HG03354 (cell line): Measurements from ENCODE around the gene MUC16.
"Not testable (repeated sequence)": the region's sequence is repeated elsewhere in the genome, so short reads cannot be mapped to it uniquely, and the experiment has no call there.

Experiments used
- ATAC-seq: cut with Tn5 transposase; IDR thresholded peaks from one replicate; pipeline ENCODE4 v1.9.1; 2021; ENCODE audit warnings: mild to moderate bottlenecking; ENCODE audit not compliant: unreplicated experiment, poor library complexity, severe bottlenecking

The MUC16 gene

DNA sequence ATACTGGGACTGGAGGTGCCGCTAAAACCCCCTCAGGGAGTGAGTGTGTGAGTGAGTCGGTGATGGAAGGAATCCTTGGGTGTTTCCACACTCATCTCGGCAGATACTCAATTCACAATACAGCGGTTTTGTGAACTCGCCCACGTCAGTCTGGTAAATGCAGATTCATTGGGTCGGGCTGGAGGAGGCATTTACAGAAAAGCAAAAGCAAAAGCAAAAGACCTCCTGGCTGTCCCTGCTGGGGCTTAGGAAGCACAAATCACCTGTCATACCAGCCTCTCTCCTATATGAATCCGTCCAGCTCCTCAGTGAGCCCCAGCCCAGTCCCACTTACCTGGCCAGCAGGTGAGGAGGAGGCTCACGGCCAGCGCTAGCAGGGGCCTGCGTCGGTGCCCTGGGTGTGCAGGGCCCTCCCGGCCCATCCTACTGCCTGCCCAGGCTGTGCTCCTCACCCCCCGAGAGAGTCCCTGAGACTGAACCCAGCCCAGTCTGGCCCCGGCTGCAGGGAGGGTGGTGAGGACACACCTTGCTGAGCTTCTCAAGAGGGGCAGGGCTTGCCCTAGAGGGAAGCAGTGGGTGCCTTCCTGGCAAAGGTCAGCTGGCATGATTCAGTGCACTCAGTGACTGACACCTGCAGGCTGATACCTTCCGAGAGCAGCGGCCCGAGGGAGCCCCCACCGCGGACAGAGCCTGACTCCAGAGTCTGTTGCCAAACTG, at the start of gene MUC16:
Gene MUC16, minus strand, starts transcription at position 475 of the 717 bp plus-strand sequence.
- no peak for ATAC-seq

DNA sequence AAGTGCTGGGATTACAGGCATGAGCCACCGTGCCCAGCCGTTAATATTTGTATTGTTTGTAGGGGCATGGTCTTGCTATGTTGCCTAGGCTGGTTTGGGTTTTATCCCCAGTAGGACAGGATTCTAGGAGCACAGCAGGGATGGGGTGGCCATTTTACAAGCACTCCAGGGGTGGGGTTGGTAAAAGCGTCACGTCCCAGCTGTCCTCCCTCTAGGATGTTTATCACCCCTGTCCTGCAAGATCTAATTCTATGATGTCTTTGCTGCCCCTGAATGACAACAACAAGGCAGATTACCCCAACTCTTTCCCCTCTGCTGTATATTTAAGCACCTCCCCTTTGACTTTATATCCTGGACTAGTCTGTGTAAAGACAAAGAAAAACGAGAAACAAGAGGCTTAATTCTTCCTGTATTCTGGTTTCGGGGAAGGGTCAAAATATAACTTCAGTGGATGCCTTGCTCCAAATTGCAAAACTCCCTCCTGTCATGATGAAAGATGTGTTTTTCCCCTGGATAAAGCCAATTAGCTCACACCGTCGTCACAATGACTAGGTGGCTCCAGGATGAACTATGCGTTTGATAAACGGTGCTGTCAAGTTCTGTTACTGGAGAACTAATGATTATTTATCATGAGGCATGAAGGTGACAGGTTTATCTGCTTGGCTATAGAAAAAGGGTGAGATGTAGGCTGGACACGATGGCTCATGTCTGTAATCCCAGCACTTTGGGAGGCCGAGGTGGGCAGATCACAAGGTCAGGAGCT, 48.9 kb upstream of the MUC16 start:
- no peak for ATAC-seq

DNA sequence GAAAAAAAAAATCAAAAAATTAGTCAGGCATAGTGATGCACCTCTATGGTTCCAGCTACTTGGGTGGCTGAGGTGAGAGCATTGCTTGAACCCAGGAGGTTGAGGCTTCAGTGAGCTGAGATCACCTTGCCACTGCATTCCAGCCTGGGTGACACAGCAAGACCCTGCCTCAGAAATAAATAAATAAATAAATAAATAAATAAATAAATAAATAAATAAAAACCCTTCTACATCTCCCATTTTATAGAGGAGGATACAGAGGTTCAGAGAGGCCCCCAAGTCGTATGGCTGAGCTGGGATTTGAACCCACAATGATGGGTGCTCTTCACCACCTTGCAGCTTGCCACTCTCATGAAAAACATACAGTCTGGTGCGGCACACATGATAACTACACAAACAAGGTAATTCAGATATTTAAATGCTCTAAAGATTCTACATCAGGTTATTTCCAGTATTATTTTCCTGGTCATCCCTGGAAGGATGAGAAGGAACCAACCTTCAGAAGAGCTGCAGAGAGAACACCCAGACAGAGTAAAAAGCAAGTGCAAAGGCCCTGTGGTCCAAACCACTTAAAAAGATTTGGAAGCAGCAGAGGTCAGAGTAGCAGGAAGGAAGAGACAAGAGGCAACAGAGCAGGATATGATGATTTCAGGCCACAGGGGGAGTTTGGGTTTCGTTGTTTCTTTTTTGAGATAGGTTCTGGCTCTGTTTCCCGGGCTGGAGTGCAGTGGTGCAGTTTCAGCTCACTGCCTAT, 47.5 kb upstream of the MUC16 start:
- no peak for ATAC-seq

DNA sequence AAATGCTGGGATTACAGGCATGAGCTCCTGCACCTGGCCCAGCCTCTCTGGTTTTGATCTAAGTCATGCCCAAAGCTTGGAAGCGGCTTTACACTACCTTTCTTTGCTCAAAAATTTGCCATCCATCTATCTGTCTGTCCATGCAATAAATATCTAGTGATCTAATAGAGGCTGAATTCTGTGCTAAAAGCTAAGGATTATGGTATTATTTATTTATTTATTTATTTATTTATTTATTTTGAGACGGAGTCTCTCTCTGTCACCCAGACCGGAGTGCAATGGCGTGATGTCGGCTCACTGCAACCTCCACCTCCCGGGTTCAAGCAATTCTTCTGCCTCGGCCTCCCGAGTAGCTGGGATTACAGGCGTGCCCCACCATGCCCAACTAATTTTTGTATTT, 45.9 kb upstream of the MUC16 start:
- not testable (repeated sequence) for ATAC-seq

GRCh38 chr19:9054765-9055164, 44.6 kb upstream of the MUC16 start:
- no peak for ATAC-seq

- no peak for ATAC-seq
Measured at GRCh38 chr19:9054207-9054606, 44.0 kb upstream of the MUC16 start.

- not testable (repeated sequence) for ATAC-seq
Measured at GRCh38 chr19:9053674-9054073, 43.5 kb upstream of the MUC16 start.

- no peak for ATAC-seq
Measured at GRCh38 chr19:9052894-9053293, 42.7 kb upstream of the MUC16 start.

DNA sequence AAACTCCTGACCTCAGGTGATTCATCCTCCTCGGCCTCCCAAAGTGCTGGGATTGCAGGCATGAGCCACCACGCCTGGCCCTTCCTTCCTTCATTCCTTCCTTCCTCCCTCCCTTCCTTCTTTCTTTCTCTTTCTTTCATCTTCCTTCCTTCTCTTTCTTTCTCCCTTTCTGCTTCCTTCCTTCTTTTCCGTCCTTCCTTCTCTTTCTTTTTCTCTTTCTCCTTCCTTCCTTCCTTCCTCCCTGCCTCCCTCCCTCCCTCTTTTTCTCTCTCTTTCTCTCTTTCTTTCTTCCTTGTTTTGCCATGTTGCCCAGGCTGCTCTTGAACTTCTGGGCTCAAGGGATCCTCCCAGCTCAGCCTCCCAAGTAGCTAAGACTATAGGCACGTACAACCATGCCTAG, 36.5 kb upstream of the MUC16 start:
- ATAC-seq = no peak

DNA sequence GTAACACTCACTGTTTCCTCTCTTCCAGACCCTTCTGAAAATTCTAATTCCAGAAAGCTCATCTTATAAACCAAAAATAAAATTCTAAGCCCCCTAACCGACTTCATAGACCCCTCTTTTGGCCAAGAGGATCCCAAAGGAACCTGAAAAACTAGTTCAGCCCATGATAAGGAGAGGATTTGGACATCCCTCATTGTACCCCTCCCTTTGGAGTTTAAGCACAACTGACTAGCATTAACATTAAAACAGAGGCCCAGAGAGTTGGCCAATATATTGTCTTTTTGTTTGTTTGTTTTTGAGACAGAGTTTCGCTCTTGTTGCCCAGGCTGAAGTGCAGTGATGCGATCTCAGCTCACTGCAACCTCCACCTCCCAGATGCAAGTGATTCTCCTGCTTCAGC, 34.2 kb upstream of the MUC16 start:
- no peak for ATAC-seq

- ATAC-seq = no peak
Measured at GRCh38 chr19:9043524-9043923, 33.3 kb upstream of the MUC16 start.

- no peak for ATAC-seq
Measured at GRCh38 chr19:9041023-9041422, 30.8 kb upstream of the MUC16 start.

GRCh38 chr19:9040131-9040530, 29.9 kb upstream of the MUC16 start:
- ATAC-seq = no peak

DNA sequence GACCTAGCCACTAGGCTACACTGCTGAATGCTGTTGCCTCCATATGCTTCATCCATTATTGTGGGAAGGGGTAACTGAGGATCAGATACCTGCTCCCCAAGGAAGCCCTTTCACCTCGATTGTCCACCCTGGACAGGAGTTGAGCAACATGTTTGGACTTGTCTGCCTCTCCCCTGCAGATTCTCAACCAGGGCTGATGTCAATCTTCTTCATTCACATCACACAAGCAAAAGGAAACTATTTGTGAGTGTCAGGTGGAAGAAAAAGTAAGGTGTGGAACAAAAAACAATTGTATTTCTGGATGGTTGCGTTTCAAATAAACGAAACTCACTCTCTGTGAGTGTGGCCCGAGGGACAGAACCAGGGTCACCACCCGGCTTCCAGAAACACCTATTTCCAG, 29.5 kb upstream of the MUC16 start:
- no peak for ATAC-seq

DNA sequence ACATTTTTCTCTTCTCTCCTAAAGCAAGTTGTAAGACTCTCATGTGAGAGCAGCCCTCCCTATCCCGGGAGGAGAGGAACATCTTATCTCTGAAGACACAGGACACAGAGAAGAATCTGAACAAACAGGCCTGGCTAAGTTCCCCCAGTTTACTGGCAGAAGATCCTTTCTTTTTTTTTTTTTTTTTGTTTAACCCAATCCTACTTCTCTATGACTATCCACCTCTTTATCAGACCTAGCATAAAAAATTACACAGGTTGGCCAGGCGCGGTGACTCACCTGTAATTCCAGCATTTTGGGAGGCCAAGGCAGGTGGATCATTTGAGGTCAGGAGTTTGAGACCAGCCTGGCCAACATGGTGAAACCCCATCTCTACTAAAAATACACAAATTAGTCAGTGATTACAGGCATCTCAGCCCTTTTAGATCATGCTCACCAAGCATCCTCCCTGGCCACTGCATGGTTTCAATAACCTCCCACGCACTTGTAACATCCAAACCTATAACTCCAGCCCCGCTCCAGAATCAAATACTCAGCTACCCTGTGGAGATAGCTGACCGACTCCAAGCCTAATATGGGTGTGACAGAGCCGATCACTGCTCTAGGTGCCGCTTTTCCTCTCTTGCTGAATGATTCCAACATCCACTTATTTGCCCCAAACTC, 27.3 kb upstream of the MUC16 start:
- no peak for ATAC-seq

DNA sequence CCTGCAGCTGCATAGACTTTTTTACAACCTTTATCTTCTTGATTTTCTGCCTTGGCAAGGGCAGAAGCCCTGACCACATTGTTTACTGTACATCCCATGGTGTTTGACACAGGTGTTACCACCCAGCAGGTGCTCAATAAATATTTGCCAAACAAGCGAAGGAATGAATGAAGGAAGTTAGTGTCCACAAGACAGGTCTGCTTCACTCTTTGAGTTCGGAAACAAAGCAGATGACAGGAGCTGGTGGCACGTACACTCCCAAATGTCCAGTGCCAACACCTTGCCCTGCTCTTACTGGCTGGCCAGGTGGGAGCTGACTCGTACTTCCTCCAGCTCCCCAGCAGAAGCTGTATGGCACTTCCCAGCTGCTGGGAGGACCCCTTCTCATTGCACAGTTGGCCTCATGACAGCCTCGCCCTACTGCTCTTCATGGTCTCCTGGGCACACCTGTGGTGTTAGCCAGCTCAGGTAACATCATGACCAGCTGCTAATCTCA, 22.0 kb upstream of the MUC16 start:
- no peak for ATAC-seq

GRCh38 chr19:9018163-9018875, 8.1 kb upstream of the MUC16 start:
- ATAC-seq = no peak

DNA sequence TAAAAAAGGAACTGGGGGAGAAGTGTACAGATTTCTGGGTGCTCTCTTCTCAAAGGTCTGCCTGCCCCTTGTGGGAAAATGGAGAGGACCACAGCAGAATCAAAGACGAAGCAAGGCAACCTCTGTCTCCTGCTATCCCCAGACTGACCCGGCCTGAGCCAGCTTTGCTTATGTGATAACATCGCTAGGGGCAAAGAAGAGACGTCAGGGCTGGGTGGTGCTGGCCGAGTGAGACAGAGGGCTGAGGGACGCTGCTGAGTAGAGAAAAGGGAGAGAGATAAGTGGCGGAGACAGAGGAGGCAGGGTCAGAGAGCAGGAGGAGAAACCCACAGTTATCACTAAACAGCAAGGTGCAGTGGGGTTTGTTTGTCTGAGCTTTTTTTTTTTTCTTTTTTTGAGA, 4.6 kb upstream of the MUC16 start:
- ATAC-seq = no peak

- ATAC-seq = no peak
Measured at GRCh38 chr19:9013988-9014387, 3.8 kb upstream of the MUC16 start.
